ENCODE measurements around the gene CCDC33. TPM values are rescaled to one million over a fixed set of nuclear protein-coding genes. Genes with fewer than 3 reads are reported as not detected.

Gene CCDC33
- total RNA-seq, 1 experiment from 2014 or later = 0.77 TPM

DNA sequence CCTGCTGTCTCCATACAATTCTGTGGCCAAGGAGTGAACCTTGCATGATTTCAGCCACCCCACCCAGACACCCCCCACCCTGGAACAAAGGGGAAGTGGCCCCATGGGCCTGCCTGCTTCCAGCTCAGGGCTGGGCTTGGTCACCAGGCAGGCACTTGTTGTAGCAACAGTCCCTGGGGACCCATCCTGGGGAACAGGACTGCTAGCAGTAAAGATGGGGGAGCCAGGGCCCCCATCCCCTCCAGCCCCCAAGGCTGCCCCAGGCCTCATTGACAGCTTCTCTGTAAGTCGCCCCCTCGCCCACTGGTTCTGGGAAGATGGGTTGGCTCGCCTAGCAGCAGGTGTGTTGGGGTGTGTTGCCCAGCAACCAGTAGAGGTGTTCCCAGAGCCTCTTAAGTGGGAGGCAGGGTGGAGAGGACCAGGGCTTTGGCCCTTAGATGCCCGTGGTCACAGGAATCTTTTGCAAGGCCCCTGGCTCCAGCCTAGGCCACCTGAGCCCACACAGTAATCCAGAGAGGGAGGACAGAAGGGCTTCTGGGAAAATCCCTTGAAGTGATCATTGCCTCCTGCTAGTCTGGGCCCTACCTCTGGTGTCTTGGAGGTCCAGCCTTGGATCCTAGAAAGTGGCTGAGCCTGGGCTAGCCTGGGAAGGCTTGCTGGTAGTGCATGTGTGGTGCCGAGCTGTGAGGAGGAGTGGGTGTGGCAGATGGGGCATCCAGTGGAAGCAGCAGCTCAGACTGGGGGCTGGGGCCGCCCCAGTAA is 82.4 kb downstream of the CCDC33 start:
- Histone ChIP-seq H2AFZ (ENCODE audit: low read length) (no peak overlapping the region), H4K20me1 (ENCODE audit: low read length) (no peaks in the 10 kb centered on the region), H3K9me2 (replicated peaks; ENCODE audit: low read length) (no peaks in the 10 kb centered on the region), H3K4me3 (ENCODE audit: low read length) (no peak overlapping the region), H3K27me3 (ENCODE audit: low read length) (no peaks in the 10 kb centered on the region), H3K79me2 (ENCODE audit: low read length) (no peaks in the 10 kb centered on the region), H3F3A (ENCODE audit: low read length, unreplicated experiment) (no peaks in the 10 kb centered on the region), H3K4me1 (ENCODE audit: insufficient read depth, low read length) (no peaks in the 10 kb centered on the region), H3K9me3 (ENCODE audit: low read length) (no peaks in the 10 kb centered on the region), H3K4me2 (ENCODE audit: low read length) (no peak overlapping the region), H3K36me3 (ENCODE audit: low read depth, low read length) (no peaks in the 10 kb centered on the region), H3K27ac (ENCODE audit: low read length) (no peak overlapping the region), H3K9ac (ENCODE audit: low read length) (no peak overlapping the region)
- ChIA-PET POLR2A (ENCODE audit: unreplicated experiment) (no interaction called here), CTCF (no interaction called here)
- TF ChIP-seq EZH2phosphoT487 (IDR thresholded peaks at IDR 0.05; ENCODE audit: borderline replicate concordance, low read length) (no peak), CTCF (conservative IDR thresholded peaks at IDR 0.05; ENCODE audit: low read depth, low read length) (no peak), EZH2 (IDR thresholded peaks at IDR 0.05; ENCODE audit: low read length, unreplicated experiment) (no peak)
- ATAC-seq = no peak
- intact Hi-C loops (cut with micrococcal nuclease) = no loop called here
- BruUV-seq (replicated peaks) = no TSS peak
- DNase-seq = no peak

- H3K9me2 ChIP-seq (replicated peaks; ENCODE audit: low read length) = no peaks in the 10 kb centered on the region
- no peak for TF ChIP-seq EZH2 (IDR thresholded peaks at IDR 0.05; ENCODE audit: low read length, unreplicated experiment)
- no peak for TF ChIP-seq EZH2phosphoT487 (IDR thresholded peaks at IDR 0.05; ENCODE audit: borderline replicate concordance, low read length)
- TF ChIP-seq CTCF (conservative IDR thresholded peaks at IDR 0.05; ENCODE audit: low read depth, low read length) = no peak
- no peak overlapping the region for H3K27ac ChIP-seq (ENCODE audit: low read length)
- no peaks in the 10 kb centered on the region for H3K27me3 ChIP-seq (ENCODE audit: low read length)
- no peak overlapping the region for H3K4me3 ChIP-seq (ENCODE audit: low read length)
- H3K4me1 ChIP-seq (ENCODE audit: insufficient read depth, low read length) = no peaks in the 10 kb centered on the region
- DNase-seq (no peak), ATAC-seq (no peak)
- CTCF ChIA-PET = interaction anchor here (0.7 kb wide), 1 partner anchor 279 kb away, joined by 3 read pairs; no protein-coding TSS in a partner anchor
- H3K9ac ChIP-seq (ENCODE audit: low read length) = no peak overlapping the region
- H3K36me3 ChIP-seq (ENCODE audit: low read depth, low read length) = no peaks in the 10 kb centered on the region
- no peaks in the 10 kb centered on the region for H3F3A ChIP-seq (ENCODE audit: low read length, unreplicated experiment)
- H3K79me2 ChIP-seq (ENCODE audit: low read length) = no peaks in the 10 kb centered on the region
- H2AFZ ChIP-seq (ENCODE audit: low read length) = no peak overlapping the region
- intact Hi-C loops (cut with micrococcal nuclease) = no loop called here
- H3K4me2 ChIP-seq (ENCODE audit: low read length) = no peak overlapping the region
- no peaks in the 10 kb centered on the region for H3K9me3 ChIP-seq (ENCODE audit: low read length)
- POLR2A ChIA-PET (ENCODE audit: unreplicated experiment) = no interaction called here
- no TSS peak for BruUV-seq (replicated peaks)
- no peaks in the 10 kb centered on the region for H4K20me1 ChIP-seq (ENCODE audit: low read length)
Observed at GRCh38 chr15:74319138-74319460, 83.0 kb downstream of the CCDC33 start.

- H3K4me1 ChIP-seq (ENCODE audit: insufficient read depth, low read length) = no peaks in the 10 kb centered on the region
- BruUV-seq (replicated peaks) = no TSS peak
- H3K4me2 ChIP-seq (ENCODE audit: low read length) = no peak overlapping the region
- POLR2A ChIA-PET (ENCODE audit: unreplicated experiment) = no interaction called here
- no peak for TF ChIP-seq CTCF (conservative IDR thresholded peaks at IDR 0.05; ENCODE audit: low read depth, low read length)
- no peak for TF ChIP-seq EZH2 (IDR thresholded peaks at IDR 0.05; ENCODE audit: low read length, unreplicated experiment)
- no peak for TF ChIP-seq EZH2phosphoT487 (IDR thresholded peaks at IDR 0.05; ENCODE audit: borderline replicate concordance, low read length)
- no peaks in the 10 kb centered on the region for H4K20me1 ChIP-seq (ENCODE audit: low read length)
- no peaks in the 10 kb centered on the region for H3K9me2 ChIP-seq (replicated peaks; ENCODE audit: low read length)
- no peaks in the 10 kb centered on the region for H3K79me2 ChIP-seq (ENCODE audit: low read length)
- H3K4me3 ChIP-seq (ENCODE audit: low read length) = no peak overlapping the region
- no peak overlapping the region for H3K9ac ChIP-seq (ENCODE audit: low read length)
- H3K27me3 ChIP-seq (ENCODE audit: low read length) = no peaks in the 10 kb centered on the region
- ATAC-seq = no peak
- H3F3A ChIP-seq (ENCODE audit: low read length, unreplicated experiment) = no peaks in the 10 kb centered on the region
- H3K27ac ChIP-seq (ENCODE audit: low read length) = no peak overlapping the region
- no peaks in the 10 kb centered on the region for H3K36me3 ChIP-seq (ENCODE audit: low read depth, low read length)
- no peak for DNase-seq
- CTCF ChIA-PET = interaction anchor here (0.7 kb wide), 1 partner anchor 280 kb away, joined by 3 read pairs; no protein-coding TSS in a partner anchor
- intact Hi-C loops (cut with micrococcal nuclease) = loop anchor here (5.0 kb wide), 1 partner anchor 192 kb away; no protein-coding TSS in a partner anchor
- H3K9me3 ChIP-seq (ENCODE audit: low read length) = no peaks in the 10 kb centered on the region
- no peak overlapping the region for H2AFZ ChIP-seq (ENCODE audit: low read length)
Observed at GRCh38 chr15:74319596-74320351, 83.6 kb downstream of the CCDC33 start.

Measured in PC-3 (cell line).